ENCODE data around the gene MGME1. TPM values are rescaled to one million over a fixed set of nuclear protein-coding genes. Genes with fewer than 3 reads are reported as not detected.
A peak's percentile ranks its signal among the peaks of the same experiment; 100 is the strongest.

Gene MGME1
- total and polyA plus RNA-seq, 2 of the 13 experiments (the other 11 are each of a cell fraction or from before 2014, with no cell fraction given): 36.7 to 66.6 TPM

DNA sequence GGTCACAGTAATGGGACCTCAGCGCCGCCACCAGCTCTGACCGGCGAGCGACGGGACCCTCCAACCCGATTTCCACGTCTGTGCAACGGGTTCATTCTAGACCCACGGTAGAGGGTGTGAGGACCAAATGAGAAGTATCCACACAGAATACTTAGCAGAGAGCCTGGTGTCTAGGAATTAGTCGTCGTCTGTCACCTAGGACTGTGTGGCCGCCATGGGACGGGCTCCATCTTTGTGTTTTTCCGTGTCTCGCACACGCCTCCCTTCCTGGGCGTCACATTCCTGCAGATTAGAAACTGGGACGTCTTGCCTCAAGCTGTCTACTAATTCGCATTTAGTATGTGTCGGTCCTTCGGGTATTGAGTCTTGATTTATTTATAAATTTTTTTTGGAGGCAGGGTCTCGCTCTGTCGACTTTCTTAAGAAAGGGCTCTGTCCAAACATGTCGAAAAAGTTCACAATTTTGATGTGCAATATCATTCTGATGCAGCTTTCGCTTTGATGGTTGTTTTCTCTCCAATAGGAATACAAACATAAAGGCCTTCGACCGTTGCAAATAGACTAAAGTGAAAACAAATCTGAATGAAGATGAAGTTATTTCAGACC, 563 bp downstream of the MGME1 start (continued):
- TF ChIP-seq ZNF343 (CRISPR knock-in tag; IDR thresholded peaks at IDR 0.05) (no peak), NFYB (CRISPR knock-in tag; IDR thresholded peaks at IDR 0.05) (no peak), FOSL1 (CRISPR knock-in tag; IDR thresholded peaks at IDR 0.05; ENCODE audit: borderline replicate concordance) (peak; percentile 5; the same call in 1 of the 2 replicates), TCF7 (IDR thresholded peaks at IDR 0.05; ENCODE audit: low read depth) (no peak; the same call in 1 of the 2 replicates), KDM5A (IDR thresholded peaks at IDR 0.05; ENCODE audit: borderline replicate concordance, low read length) (peak; percentile 84), ZFX (CRISPR knock-in tag; IDR thresholded peaks at IDR 0.05; ENCODE audit: low read depth) (no peak), ATAD3A (CRISPR knock-in tag; IDR thresholded peaks at IDR 0.05) (0 out of 2 replicates have a peak, but pooled peaks have one; percentile 71), ZFP37 (CRISPR knock-in tag; IDR thresholded peaks at IDR 0.05; ENCODE audit: borderline replicate concordance) (0 out of 2 replicates have a peak, but pooled peaks have one; percentile 0), ZBTB20 (CRISPR knock-in tag; IDR thresholded peaks at IDR 0.05; ENCODE audit: borderline replicate concordance, low read depth) (no peak), ZNF570 (CRISPR knock-in tag; IDR thresholded peaks at IDR 0.05; ENCODE audit: borderline replicate concordance) (no peak), ZNF644 (CRISPR knock-in tag; IDR thresholded peaks at IDR 0.05; ENCODE audit: low read depth) (no peak), NR3C1 (CRISPR knock-in tag; IDR thresholded peaks at IDR 0.05) (no peak), SMC3 (IDR thresholded peaks at IDR 0.05; ENCODE audit: low read length) (no peak)
- TF ChIP-seq, protein P1, sequence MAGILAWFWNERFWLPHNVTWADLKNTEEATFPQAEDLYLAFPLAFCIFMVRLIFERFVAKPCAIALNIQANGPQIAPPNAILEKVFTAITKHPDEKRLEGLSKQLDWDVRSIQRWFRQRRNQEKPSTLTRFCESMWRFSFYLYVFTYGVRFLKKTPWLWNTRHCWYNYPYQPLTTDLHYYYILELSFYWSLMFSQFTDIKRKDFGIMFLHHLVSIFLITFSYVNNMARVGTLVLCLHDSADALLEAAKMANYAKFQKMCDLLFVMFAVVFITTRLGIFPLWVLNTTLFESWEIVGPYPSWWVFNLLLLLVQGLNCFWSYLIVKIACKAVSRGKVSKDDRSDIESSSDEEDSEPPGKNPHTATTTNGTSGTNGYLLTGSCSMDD (CRISPR knock-in tag; IDR thresholded peaks at IDR 0.05): no peak; the same call in 1 of the 2 replicates
- TF ChIP-seq, protein P2, sequence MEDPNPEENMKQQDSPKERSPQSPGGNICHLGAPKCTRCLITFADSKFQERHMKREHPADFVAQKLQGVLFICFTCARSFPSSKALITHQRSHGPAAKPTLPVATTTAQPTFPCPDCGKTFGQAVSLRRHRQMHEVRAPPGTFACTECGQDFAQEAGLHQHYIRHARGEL (CRISPR knock-in tag; IDR thresholded peaks at IDR 0.05): peak; percentile 58; the same call in 1 of the 2 replicates
- TF ChIP-seq, protein P3, sequence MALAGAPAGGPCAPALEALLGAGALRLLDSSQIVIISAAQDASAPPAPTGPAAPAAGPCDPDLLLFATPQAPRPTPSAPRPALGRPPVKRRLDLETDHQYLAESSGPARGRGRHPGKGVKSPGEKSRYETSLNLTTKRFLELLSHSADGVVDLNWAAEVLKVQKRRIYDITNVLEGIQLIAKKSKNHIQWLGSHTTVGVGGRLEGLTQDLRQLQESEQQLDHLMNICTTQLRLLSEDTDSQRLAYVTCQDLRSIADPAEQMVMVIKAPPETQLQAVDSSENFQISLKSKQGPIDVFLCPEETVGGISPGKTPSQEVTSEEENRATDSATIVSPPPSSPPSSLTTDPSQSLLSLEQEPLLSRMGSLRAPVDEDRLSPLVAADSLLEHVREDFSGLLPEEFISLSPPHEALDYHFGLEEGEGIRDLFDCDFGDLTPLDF (CRISPR knock-in tag; IDR thresholded peaks at IDR 0.05): no peak
- TF ChIP-seq, protein P4, sequence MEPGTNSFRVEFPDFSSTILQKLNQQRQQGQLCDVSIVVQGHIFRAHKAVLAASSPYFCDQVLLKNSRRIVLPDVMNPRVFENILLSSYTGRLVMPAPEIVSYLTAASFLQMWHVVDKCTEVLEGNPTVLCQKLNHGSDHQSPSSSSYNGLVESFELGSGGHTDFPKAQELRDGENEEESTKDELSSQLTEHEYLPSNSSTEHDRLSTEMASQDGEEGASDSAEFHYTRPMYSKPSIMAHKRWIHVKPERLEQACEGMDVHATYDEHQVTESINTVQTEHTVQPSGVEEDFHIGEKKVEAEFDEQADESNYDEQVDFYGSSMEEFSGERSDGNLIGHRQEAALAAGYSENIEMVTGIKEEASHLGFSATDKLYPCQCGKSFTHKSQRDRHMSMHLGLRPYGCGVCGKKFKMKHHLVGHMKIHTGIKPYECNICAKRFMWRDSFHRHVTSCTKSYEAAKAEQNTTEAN (CRISPR knock-in tag; conservative IDR thresholded peaks at IDR 0.05): 0 out of 2 replicates have a peak, but pooled peaks have one; percentile 29
- TF ChIP-seq, protein P5, sequence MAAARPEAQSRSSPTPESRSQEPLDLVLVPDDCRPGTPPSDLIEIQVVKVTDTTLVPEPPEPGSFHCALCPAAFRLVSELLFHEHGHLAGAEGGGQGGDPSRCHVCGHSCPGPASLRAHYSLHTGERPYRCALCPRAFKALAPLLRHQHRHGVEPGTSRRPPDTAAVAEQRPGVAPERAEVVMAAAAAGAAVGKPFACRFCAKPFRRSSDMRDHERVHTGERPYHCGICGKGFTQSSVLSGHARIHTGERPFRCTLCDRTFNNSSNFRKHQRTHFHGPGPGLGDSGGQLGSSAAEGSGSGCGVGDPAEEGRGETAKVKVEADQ (CRISPR knock-in tag; IDR thresholded peaks at IDR 0.05; ENCODE audit: borderline replicate concordance): no peak
- TF ChIP-seq, protein P6, sequence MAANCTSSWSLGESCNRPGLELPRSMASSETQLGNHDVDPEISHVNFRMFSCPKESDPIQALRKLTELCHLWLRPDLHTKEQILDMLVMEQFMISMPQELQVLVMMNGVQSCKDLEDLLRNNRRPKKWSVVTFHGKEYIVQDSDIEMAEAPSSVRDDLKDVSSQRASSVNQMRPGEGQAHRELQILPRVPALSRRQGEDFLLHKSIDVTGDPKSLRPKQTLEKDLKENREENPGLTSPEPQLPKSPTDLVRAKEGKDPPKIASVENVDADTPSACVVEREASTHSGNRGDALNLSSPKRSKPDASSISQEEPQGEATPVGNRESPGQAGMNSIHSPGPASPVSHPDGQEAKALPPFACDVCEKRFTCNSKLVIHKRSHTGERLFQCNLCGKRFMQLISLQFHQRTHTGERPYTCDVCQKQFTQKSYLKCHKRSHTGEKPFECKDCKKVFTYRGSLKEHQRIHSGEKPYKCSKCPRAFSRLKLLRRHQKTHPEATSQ (CRISPR knock-in tag; IDR thresholded peaks at IDR 0.05; ENCODE audit: borderline replicate concordance): no peak
- TF ChIP-seq, protein P7, sequence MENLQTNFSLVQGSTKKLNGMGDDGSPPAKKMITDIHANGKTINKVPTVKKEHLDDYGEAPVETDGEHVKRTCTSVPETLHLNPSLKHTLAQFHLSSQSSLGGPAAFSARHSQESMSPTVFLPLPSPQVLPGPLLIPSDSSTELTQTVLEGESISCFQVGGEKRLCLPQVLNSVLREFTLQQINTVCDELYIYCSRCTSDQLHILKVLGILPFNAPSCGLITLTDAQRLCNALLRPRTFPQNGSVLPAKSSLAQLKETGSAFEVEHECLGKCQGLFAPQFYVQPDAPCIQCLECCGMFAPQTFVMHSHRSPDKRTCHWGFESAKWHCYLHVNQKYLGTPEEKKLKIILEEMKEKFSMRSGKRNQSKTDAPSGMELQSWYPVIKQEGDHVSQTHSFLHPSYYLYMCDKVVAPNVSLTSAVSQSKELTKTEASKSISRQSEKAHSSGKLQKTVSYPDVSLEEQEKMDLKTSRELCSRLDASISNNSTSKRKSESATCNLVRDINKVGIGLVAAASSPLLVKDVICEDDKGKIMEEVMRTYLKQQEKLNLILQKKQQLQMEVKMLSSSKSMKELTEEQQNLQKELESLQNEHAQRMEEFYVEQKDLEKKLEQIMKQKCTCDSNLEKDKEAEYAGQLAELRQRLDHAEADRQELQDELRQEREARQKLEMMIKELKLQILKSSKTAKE (CRISPR knock-in tag; IDR thresholded peaks at IDR 0.05; ENCODE audit: borderline replicate concordance): no peak; the same call in 1 of the 2 replicates
- TF ChIP-seq, protein P8, sequence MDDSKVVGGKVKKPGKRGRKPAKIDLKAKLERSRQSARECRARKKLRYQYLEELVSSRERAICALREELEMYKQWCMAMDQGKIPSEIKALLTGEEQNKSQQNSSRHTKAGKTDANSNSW (CRISPR knock-in tag; IDR thresholded peaks at IDR 0.05; ENCODE audit: borderline replicate concordance): 0 out of 2 replicates have a peak, but pooled peaks have one; percentile 79

All from HepG2 (cell line).